NCI-H187 treated with DMSO at 0.1 percent for 48 hours (cell line): ENCODE measurements around the gene MGAT2.
"Not testable (repeated sequence)": the region's sequence is repeated elsewhere in the genome, so short reads cannot be mapped to it uniquely, and the experiment has no call there.

Experiments
- DNase-seq: peaks from one replicate; lab custom pipeline; 2025; lab: John Stamatoyannopoulos, UW

MGAT2 gene

GRCh38 chr14:49620182-49621113, at the start of gene MGAT2, which contains the start of gene RPL36AL:
Gene MGAT2, plus strand, starts transcription at chr14:49620799. Its CDS starts 470 bp downstream, at chr14:49621269.
Gene RPL36AL, minus strand, starts transcription at chr14:49620626. Its CDS starts 1,522 bp downstream, at chr14:49619104.
- DNase-seq: peak; percentile 94

- no peak for DNase-seq
Observed at GRCh38 chr14:49574038-49574437, 46.6 kb upstream of the MGAT2 start.

GRCh38 chr14:49578141-49578540, 42.5 kb upstream of the MGAT2 start:
- no peak for DNase-seq

- DNase-seq: no peak
Observed at GRCh38 chr14:49579841-49580240, 40.8 kb upstream of the MGAT2 start.

- DNase-seq: no peak
Observed at GRCh38 chr14:49581209-49582112, 39.1 kb upstream of the MGAT2 start.

- DNase-seq: no peak
Observed at GRCh38 chr14:49582113-49582977, 38.3 kb upstream of the MGAT2 start.

- no peak for DNase-seq
Observed at GRCh38 chr14:49583629-49584028, 37.0 kb upstream of the MGAT2 start.

GRCh38 chr14:49584058-49584457, 36.5 kb upstream of the MGAT2 start:
- no peak for DNase-seq

GRCh38 chr14:49584981-49585640, 35.5 kb upstream of the MGAT2 start:
- not testable (repeated sequence) for DNase-seq

- peak; percentile 97 for DNase-seq
Observed at GRCh38 chr14:49585803-49586672, 34.6 kb upstream of the MGAT2 start, which contains the start of gene RPS29. Gene RPS29, minus strand, starts transcription at chr14:49586380. Its CDS starts 34 bp downstream, at chr14:49586346.

GRCh38 chr14:49586673-49587460, 33.7 kb upstream of the MGAT2 start:
- no peak for DNase-seq

GRCh38 chr14:49589387-49589786, 31.2 kb upstream of the MGAT2 start:
- no peak for DNase-seq

GRCh38 chr14:49593016-49593415, 27.6 kb upstream of the MGAT2 start:
- DNase-seq: no peak

- no peak for DNase-seq
Observed at GRCh38 chr14:49594347-49595091, 26.1 kb upstream of the MGAT2 start.

- no peak for DNase-seq
Observed at GRCh38 chr14:49598189-49598484, 22.5 kb upstream of the MGAT2 start.

- DNase-seq: peak; percentile 64
Observed at GRCh38 chr14:49598485-49599300, 21.9 kb upstream of the MGAT2 start, which contains the start of gene LRR1. Gene LRR1, plus strand, starts transcription at chr14:49598940. Its CDS starts 81 bp downstream, at chr14:49599021.

- DNase-seq: no peak
Observed at GRCh38 chr14:49607583-49607982, 13.0 kb upstream of the MGAT2 start.

GRCh38 chr14:49612251-49612650, 8.3 kb upstream of the MGAT2 start:
- no peak for DNase-seq
